ENCODE data around the gene ATP5MC2. TPM values are rescaled to one million over a fixed set of nuclear protein-coding genes. Genes with fewer than 3 reads are reported as not detected.
"Not testable (repeated sequence)": the region's sequence is repeated elsewhere in the genome, so short reads cannot be mapped to it uniquely, and the experiment has no call there.

ATP5MC2 gene
- total RNA-seq, 1 donor from 2014 or later = 89.1 TPM

GRCh38 chr12:53653595-53653994 is 22.3 kb downstream of the ATP5MC2 start:
- DNase-seq (ENCODE audit: low spot score) = no peak

- no peak for DNase-seq (ENCODE audit: low spot score)
Measured at GRCh38 chr12:53652366-53652765, 23.5 kb downstream of the ATP5MC2 start.

GRCh38 chr12:53651737-53652136 is 24.1 kb downstream of the ATP5MC2 start:
- DNase-seq (ENCODE audit: low spot score) = no peak

GRCh38 chr12:53646300-53646699 is 29.6 kb downstream of the ATP5MC2 start:
- DNase-seq (ENCODE audit: low spot score) = not testable (repeated sequence)

GRCh38 chr12:53645165-53645564 is 30.7 kb downstream of the ATP5MC2 start:
- DNase-seq (ENCODE audit: low spot score) = no peak

GRCh38 chr12:53644133-53644532 is 31.8 kb downstream of the ATP5MC2 start:
- no peak for DNase-seq (ENCODE audit: low spot score)

GRCh38 chr12:53643232-53643979 is 32.5 kb downstream of the ATP5MC2 start:
- no peak for DNase-seq (ENCODE audit: low spot score)

- no peak for DNase-seq (ENCODE audit: low spot score)
Measured at GRCh38 chr12:53638057-53638456, 37.8 kb downstream of the ATP5MC2 start.

GRCh38 chr12:53636641-53637040 is 39.2 kb downstream of the ATP5MC2 start:
- DNase-seq (ENCODE audit: low spot score) = no peak

- not testable (repeated sequence) for DNase-seq (ENCODE audit: low spot score)
Measured at GRCh38 chr12:53635708-53636107, 40.2 kb downstream of the ATP5MC2 start.

GRCh38 chr12:53631721-53632120 is 44.2 kb downstream of the ATP5MC2 start:
- no peak for DNase-seq (ENCODE audit: low spot score)

GRCh38 chr12:53627919-53628318 is 48.0 kb downstream of the ATP5MC2 start:
- no peak for DNase-seq (ENCODE audit: low spot score)

GRCh38 chr12:53626702-53627169 is 49.1 kb downstream of the ATP5MC2 start:
- no peak for DNase-seq (ENCODE audit: low spot score)

- peak; percentile 99 for DNase-seq (ENCODE audit: low spot score)
Measured at GRCh38 chr12:53625946-53626701, 49.8 kb downstream of the ATP5MC2 start, which contains the start of gene ATF7. Gene ATF7 (minus strand): TSS chr12:53626382. CDS start chr12:53601000, 25,382 bp downstream.

GRCh38 chr12:53625373-53625945 is 50.4 kb downstream of the ATP5MC2 start:
- no peak for DNase-seq (ENCODE audit: low spot score)

- no peak for DNase-seq (ENCODE audit: low spot score)
Measured at GRCh38 chr12:53624956-53625355, 50.9 kb downstream of the ATP5MC2 start.

GRCh38 chr12:53624458-53624857 is 51.4 kb downstream of the ATP5MC2 start:
- DNase-seq (ENCODE audit: low spot score) = peak; percentile 23

- peak; percentile 74 for DNase-seq (ENCODE audit: low spot score)
Measured at GRCh38 chr12:53623548-53624385, 52.1 kb downstream of the ATP5MC2 start.

- DNase-seq (ENCODE audit: low spot score) = no peak
Measured at GRCh38 chr12:53622724-53623123, 53.2 kb downstream of the ATP5MC2 start.

GRCh38 chr12:53618275-53618674 is 57.6 kb downstream of the ATP5MC2 start:
- no peak for DNase-seq (ENCODE audit: low spot score)

- no peak for DNase-seq (ENCODE audit: low spot score)
Measured at GRCh38 chr12:53617700-53618099, 58.2 kb downstream of the ATP5MC2 start.

Data from umbilical cord (tissue), 2 donors.